Right cardiac atrium (tissue), 5 donors: Measurements from ENCODE around the gene FGF12. TPM values are rescaled to one million over a fixed set of nuclear protein-coding genes. Genes with fewer than 3 reads are reported as not detected.
"Not testable (repeated sequence)": the region's sequence is repeated elsewhere in the genome, so short reads cannot be mapped to it uniquely, and the experiment has no call there.

Source experiments
- ATAC-seq, 2 donors: fragments of 200-7000 bp; cut with Tn5 transposase; one replicate each; pipeline versions ENCODE4 v1.8.0 to v1.9.1; 2020; ENCODE audit warnings: moderate library complexity in 2 of 2, mild to moderate bottlenecking in 1 of 2
- DNase-seq, 3 donors: peaks; one replicate each; pipeline ENCODE4 v3.0.0-alpha.2; 2020
- H3K27ac ChIP-seq: one replicate; pipeline ENCODE4 v1.5.1; 2013; ENCODE audit warnings: mild to moderate bottlenecking, low read length, control low read depth, moderate library complexity
- H3K27me3 ChIP-seq: one replicate; pipeline ENCODE4 v1.6.1; 2013; ENCODE audit not compliant: control insufficient read depth, insufficient read depth
- H3K4me1 ChIP-seq: one replicate; pipeline ENCODE4 v1.6.1; 2013; ENCODE audit warnings: low read length; ENCODE audit not compliant: control insufficient read depth, insufficient read depth
- H3K4me3 ChIP-seq: one replicate; pipeline ENCODE4 v1.5.1; 2013; ENCODE audit warnings: low read length, control low read depth
- H3K9me3 ChIP-seq: one replicate; pipeline ENCODE4 v1.6.1; 2013; ENCODE audit warnings: low read length; ENCODE audit not compliant: control insufficient read depth
- WGBS: extraction: QIAGEN DNeasy Blood & Tissue Kit; methylation state at CpG from one replicate; pipeline ENCODE4 v1.1.7; 2013; 5-methylcytosine and 5-hydroxymethylcytosine counted together
- intact Hi-C, 4 donors: fragments of 100-400 bp; cut with DNase I; formaldehyde crosslinking; loops; one replicate each; pipeline versions ENCODE4 v1.11.0 to v1.14.0; 2022 to 2023
- long read RNA-seq, 4 donors: library from polyadenylated mRNA; unstranded; transcript quantifications; one replicate each; pipeline ENCODE4 v2.0.0, GENCODE V29; 2020 to 2021
- polyA plus RNA-seq: library from polyadenylated mRNA; stranded (reverse); fragments of 200-250 nt; gene quantifications from one replicate; pipeline ENCODE4 v1.2.3, GENCODE V29; 2013
- total RNA-seq, 4 donors: library from RNA; stranded (reverse); fragmentation: NEBNext Ultra II Directional; extraction: Animal tissue kit (Norgen Biotek cat#: 25700); gene quantifications; one replicate each; pipeline ENCODE4 v1.2.1, GENCODE V29; 2021
- donor health status: healthy with polysubstance abuse.
- donor health status: DM: no; HTN: yes; CAD: no.
- donor health status: DM: no; HTN: no; CAD: no.
- donor health status: DM: no; HTN: yes; CAD: no; lungs with severe emphysema.
- donor health status: DM: yes; HTN: yes; CAD: no.

Gene FGF12
- 100 to 1,000 TPM; 315 to 354 (median 333) TPM for total RNA-seq
- 230 TPM for polyA plus RNA-seq
- long read RNA-seq, donor 1, transcript FGF12-209 (2 exons, 546 nt) = major isoform, 7 of 221 reads
- long read RNA-seq, donor 1, partial matches to known transcripts = 169 of 221 reads
- long read RNA-seq, donor 1, other reads (novel, unspliced or antisense) = 43 of 221 reads
- long read RNA-seq, donor 2, partial matches to known transcripts = 64 of 71 reads
- long read RNA-seq, donor 2, other reads (novel, unspliced or antisense) = 7 of 71 reads
- long read RNA-seq, donor 3, transcript FGF12-209 (2 exons, 546 nt) = major isoform, 12 of 629 reads
- long read RNA-seq, donor 3, partial matches to known transcripts = 510 of 629 reads
- long read RNA-seq, donor 3, other reads (novel, unspliced or antisense) = 107 of 629 reads
- long read RNA-seq, donor 4, partial matches to known transcripts = 57 of 72 reads
- long read RNA-seq, donor 4, other reads (novel, unspliced or antisense) = 14 of 72 reads

- no peaks in the 10 kb centered on the region for H3K9me3 ChIP-seq
- intact Hi-C loops = loop anchor here in 2 of 4 donors (5.0 to 10.0 kb wide), 2 partner anchors 72 to 160 kb away; no protein-coding TSS in a partner anchor
- peak; percentile 94 to 95 for ATAC-seq
- no peaks in the 10 kb centered on the region for H3K27me3 ChIP-seq
- WGBS = 1% methylated on average over 36 of the region's 36 CpGs
- peak within 1 kb of the TSS; percentile 70 for H3K4me3 ChIP-seq
- peaks cover 2% of the 10 kb centered on the region for H3K4me1 ChIP-seq
- peak within 1 kb of the TSS; percentile 43 for H3K27ac ChIP-seq
- DNase-seq = peak; percentile 84 to 94 (median 93)
Measured at GRCh38 chr3:192727032-192727847, at the start of gene FGF12. Gene FGF12 (minus strand): TSS chr3:192727541.

- not testable (repeated sequence) for H3K4me3 ChIP-seq, H3K27me3 ChIP-seq, H3K4me1 ChIP-seq, ATAC-seq, H3K27ac ChIP-seq, DNase-seq, H3K9me3 ChIP-seq
- WGBS = 72% methylated on average over 4 of the region's 4 CpGs
- intact Hi-C loops = loop anchor here in 1 of 4 donors (10.0 kb wide), 1 partner anchor 210 kb away; no protein-coding TSS in a partner anchor
Measured at GRCh38 chr3:192774341-192774740, 47.0 kb upstream of the FGF12 start.

GRCh38 chr3:192772240-192772894 is 45.0 kb upstream of the FGF12 start:
- intact Hi-C loops = loop anchor here in 1 of 4 donors (10.0 kb wide), 1 partner anchor 208 kb away; no protein-coding TSS in a partner anchor

GRCh38 chr3:192758654-192759053 is 31.3 kb upstream of the FGF12 start:
- WGBS = 69% methylated on average over 7 of the region's 7 CpGs
- Histone ChIP-seq H3K4me1 (no peaks in the 10 kb centered on the region), H3K27ac (no peak overlapping the region), H3K9me3 (no peaks in the 10 kb centered on the region), H3K27me3 (no peaks in the 10 kb centered on the region), H3K4me3 (no peak overlapping the region)
- ATAC-seq (no peak), DNase-seq (peak in 1 of 3 donors; percentile 53)
- intact Hi-C loops = no loop called here

More at GRCh38 chr3:192772240-192772894, 45.0 kb upstream of the FGF12 start:
- no peaks in the 10 kb centered on the region for H3K27me3 ChIP-seq
- H3K4me1 ChIP-seq = no peaks in the 10 kb centered on the region
- no peaks in the 10 kb centered on the region for H3K9me3 ChIP-seq
- no peak overlapping the region for H3K4me3 ChIP-seq
- H3K27ac ChIP-seq = no peak overlapping the region
- peak; percentile 28 to 65 (median 63) for DNase-seq
- peak; percentile 69 to 76 for ATAC-seq
- 46% methylated on average over 5 of the region's 5 CpGs for WGBS

GRCh38 chr3:192751148-192751547 is 23.8 kb upstream of the FGF12 start:
- DNase-seq (no peak), ATAC-seq (no peak)
- H3K4me1 ChIP-seq = no peaks in the 10 kb centered on the region
- H3K27me3 ChIP-seq = no peaks in the 10 kb centered on the region
- H3K9me3 ChIP-seq = no peaks in the 10 kb centered on the region
- intact Hi-C loops = no loop called here
- WGBS = 75% methylated on average over 2 of the region's 2 CpGs
- H3K27ac ChIP-seq = no peak overlapping the region
- H3K4me3 ChIP-seq = no peak overlapping the region

GRCh38 chr3:192750201-192750600 is 22.9 kb upstream of the FGF12 start:
- Histone ChIP-seq H3K9me3 (no peaks in the 10 kb centered on the region), H3K4me3 (no peak overlapping the region), H3K27me3 (no peaks in the 10 kb centered on the region), H3K27ac (no peak overlapping the region), H3K4me1 (no peaks in the 10 kb centered on the region)
- ATAC-seq (no peak), DNase-seq (no peak)
- WGBS = 72% methylated on average over 5 of the region's 5 CpGs
- intact Hi-C loops = no loop called here

GRCh38 chr3:192747746-192748145 is 20.4 kb upstream of the FGF12 start:
- DNase-seq = no peak
- ATAC-seq = no peak
- no peak overlapping the region for H3K27ac ChIP-seq
- no peaks in the 10 kb centered on the region for H3K9me3 ChIP-seq
- H3K27me3 ChIP-seq = no peaks in the 10 kb centered on the region
- 35% methylated on average over 3 of the region's 3 CpGs for WGBS
- no peak overlapping the region for H3K4me3 ChIP-seq
- intact Hi-C loops = no loop called here
- H3K4me1 ChIP-seq = no peaks in the 10 kb centered on the region

- intact Hi-C loops = no loop called here
- H3K4me1 ChIP-seq = no peaks in the 10 kb centered on the region
- no peak overlapping the region for H3K4me3 ChIP-seq
- ATAC-seq = no peak
- H3K27ac ChIP-seq = no peak overlapping the region
- no peaks in the 10 kb centered on the region for H3K9me3 ChIP-seq
- 62% methylated on average over 1 of the region's 1 CpG for WGBS
- no peaks in the 10 kb centered on the region for H3K27me3 ChIP-seq
- no peak for DNase-seq
Measured at GRCh38 chr3:192747145-192747544, 19.8 kb upstream of the FGF12 start.

- ATAC-seq (no peak), DNase-seq (peak in 1 of 3 donors; percentile 7)
- intact Hi-C loops = no loop called here
- Histone ChIP-seq H3K9me3 (no peaks in the 10 kb centered on the region), H3K4me3 (no peak overlapping the region), H3K27ac (no peak overlapping the region), H3K27me3 (no peaks in the 10 kb centered on the region), H3K4me1 (no peaks in the 10 kb centered on the region)
- 87% methylated on average over 7 of the region's 7 CpGs for whole genome bisulfite sequencing
Measured at GRCh38 chr3:192745150-192745549, 17.8 kb upstream of the FGF12 start.

GRCh38 chr3:192744604-192745003 is 17.3 kb upstream of the FGF12 start:
- 76% methylated on average over 19 of the region's 19 CpGs for whole genome bisulfite sequencing
- ATAC-seq, H3K9me3 ChIP-seq, H3K27me3 ChIP-seq, H3K27ac ChIP-seq, H3K4me3 ChIP-seq, H3K4me1 ChIP-seq, DNase-seq, intact Hi-C loops: not testable (repeated sequence)
